ENCODE data around the gene UNC119B.

Gene UNC119B

DNA sequence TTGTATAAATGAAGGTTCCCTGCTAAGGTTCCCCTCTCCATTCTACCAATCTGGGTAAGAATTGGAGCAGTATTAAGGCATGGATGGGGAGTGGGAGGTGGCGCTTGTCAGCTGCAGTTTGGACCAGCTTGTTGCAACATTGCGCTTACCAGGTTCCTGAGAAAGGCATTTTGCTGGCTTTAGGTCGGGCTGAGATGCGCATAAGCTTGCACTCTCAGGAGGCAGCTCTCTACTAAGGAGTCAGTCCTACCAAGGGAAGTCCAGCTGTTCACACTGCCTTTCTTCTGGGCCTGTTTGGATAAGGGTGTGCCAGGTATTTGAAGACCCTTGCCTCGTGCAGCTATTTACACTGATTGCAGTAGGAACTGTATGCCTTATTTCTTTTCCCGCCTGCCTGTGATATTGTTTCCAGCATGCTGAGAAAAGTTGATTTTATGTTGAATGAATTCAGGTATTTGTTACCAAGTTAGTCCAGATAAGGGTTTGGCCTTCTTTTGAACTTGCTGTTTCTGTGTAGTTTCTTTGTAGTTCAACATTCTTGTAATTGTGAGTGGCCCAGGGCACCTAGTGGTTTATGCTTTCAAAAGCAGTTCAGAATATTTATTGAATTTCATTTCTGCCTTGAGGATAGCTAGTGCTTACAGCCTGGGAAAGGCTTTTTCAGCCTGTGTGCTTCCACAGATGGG is 20.7 kb upstream of the UNC119B start:
- DNase-seq (ENCODE audit: low read depth): no peak
- H3K4me3 ChIP-seq (ENCODE audit: low read length): peak overlapping the region; percentile 74
- TF ChIP-seq, protein P1, sequence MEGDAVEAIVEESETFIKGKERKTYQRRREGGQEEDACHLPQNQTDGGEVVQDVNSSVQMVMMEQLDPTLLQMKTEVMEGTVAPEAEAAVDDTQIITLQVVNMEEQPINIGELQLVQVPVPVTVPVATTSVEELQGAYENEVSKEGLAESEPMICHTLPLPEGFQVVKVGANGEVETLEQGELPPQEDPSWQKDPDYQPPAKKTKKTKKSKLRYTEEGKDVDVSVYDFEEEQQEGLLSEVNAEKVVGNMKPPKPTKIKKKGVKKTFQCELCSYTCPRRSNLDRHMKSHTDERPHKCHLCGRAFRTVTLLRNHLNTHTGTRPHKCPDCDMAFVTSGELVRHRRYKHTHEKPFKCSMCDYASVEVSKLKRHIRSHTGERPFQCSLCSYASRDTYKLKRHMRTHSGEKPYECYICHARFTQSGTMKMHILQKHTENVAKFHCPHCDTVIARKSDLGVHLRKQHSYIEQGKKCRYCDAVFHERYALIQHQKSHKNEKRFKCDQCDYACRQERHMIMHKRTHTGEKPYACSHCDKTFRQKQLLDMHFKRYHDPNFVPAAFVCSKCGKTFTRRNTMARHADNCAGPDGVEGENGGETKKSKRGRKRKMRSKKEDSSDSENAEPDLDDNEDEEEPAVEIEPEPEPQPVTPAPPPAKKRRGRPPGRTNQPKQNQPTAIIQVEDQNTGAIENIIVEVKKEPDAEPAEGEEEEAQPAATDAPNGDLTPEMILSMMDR (conservative IDR thresholded peaks at IDR 0.05; ENCODE audit: low read length): no peak

DNA sequence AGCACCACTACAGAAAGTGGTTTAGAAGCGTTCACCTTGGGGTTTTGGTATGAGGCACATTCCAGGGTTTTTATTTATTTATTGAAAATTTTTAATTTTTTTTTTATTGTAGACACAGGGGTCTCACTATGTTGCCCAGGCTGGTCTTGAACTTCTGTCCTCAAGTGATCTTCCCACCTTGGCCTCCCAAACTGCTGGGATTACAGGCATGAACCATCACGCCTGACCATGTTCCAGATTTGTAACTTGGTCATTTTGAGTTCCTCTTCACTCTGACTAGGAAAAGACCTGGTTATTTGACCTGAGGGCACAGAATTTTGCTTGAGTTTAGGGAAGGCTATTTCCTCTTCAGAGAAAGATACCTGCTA is 20.2 kb upstream of the UNC119B start:
- no peak for DNase-seq (ENCODE audit: low read depth)
- no peak overlapping the region for H3K4me3 ChIP-seq (ENCODE audit: low read length)
- TF ChIP-seq, protein P1 (conservative IDR thresholded peaks at IDR 0.05; ENCODE audit: low read length): no peak

DNA sequence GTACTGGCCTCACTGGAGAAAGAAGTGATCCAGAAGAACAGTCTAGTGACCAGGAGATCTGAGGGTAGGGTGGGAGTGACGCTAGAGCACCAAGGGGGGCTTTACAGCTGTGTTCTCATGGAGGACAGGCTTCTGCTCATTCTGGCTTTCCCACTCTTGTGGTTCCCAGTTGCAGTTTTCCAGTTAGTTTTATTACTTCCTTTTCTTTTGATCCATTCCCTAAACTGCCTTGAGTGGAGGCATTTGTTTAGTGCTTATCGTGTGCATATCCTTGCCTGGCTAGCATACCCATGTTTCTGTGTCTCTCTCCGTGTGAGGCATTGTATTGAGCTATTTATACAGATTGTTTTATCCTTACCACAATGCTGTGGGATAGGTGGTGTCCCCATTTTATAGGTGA is 19.3 kb upstream of the UNC119B start:
- no peak overlapping the region for H3K4me3 ChIP-seq (ENCODE audit: low read length)
- TF ChIP-seq, protein P1 (conservative IDR thresholded peaks at IDR 0.05; ENCODE audit: low read length): no peak
- no peak for DNase-seq (ENCODE audit: low read depth)

DNA sequence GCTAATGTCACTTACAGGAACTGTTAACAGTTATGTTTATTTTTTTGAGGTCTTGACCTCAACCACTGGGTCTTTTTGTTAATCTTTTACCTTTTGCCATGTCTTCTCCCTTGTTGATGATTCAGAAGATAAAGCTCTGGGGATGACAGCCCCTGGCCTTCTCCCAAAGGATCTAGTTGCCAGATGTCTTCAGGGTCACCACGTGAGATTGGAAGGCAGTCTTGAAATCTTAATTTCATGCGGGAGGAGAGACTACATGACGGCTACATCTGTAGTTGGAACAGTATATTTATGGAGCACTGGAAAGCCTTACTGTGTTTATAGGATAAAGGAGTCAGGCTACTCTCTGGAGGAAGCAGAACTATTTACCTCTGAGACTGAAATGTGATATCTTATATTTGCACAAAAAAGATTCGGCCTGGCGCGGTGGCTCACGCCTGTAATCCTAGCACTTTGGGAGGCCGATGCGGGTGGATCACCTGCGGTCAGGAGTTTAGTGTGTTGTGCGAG is 17.7 kb upstream of the UNC119B start:
- TF ChIP-seq, protein P1 (conservative IDR thresholded peaks at IDR 0.05; ENCODE audit: low read length): no peak
- peak; percentile 25 for DNase-seq (ENCODE audit: low read depth)
- no peak overlapping the region for H3K4me3 ChIP-seq (ENCODE audit: low read length)

DNA sequence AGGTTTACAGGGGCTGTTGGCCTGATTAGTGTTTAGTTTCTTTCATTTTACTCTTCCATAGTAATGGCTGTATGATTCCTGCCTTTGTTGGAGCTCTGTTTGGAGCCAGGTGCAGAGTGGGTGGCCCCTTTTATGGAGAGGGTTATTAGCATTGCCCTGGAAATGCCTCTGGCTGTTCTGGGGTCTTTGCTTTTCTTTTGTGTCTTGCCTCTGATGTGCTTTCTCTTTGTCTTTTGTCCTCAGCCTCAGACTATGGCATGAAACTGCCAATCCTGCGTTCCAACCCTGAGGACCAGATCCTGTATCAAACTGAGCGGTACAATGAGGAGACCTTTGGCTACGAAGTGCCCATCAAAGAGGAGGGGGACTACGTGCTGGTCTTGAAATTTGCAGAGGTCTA is 16.4 kb upstream of the UNC119B start:
- DNase-seq (ENCODE audit: low read depth): no peak
- TF ChIP-seq, protein P1 (conservative IDR thresholded peaks at IDR 0.05; ENCODE audit: low read length): no peak
- no peak overlapping the region for H3K4me3 ChIP-seq (ENCODE audit: low read length)

DNA sequence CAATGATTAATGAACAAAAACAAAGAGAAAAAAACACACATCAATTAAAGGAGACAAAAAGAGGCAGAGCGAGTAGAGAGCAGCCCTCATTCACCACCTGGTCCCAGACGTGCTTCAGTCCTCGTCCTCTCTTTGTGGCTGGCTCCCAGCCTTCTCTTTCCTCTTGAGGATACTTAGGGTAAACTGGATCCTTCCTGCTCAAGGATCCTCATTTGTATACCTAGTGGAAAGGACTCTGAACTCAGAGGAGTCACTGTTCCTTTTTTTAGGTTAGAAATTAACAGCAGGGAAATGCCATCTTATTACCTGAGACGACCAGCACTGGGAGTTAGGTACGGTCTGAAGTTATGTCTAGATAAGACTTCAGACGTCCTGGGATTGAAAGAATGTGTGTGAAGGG is 13.6 kb upstream of the UNC119B start:
- TF ChIP-seq, protein P1 (conservative IDR thresholded peaks at IDR 0.05; ENCODE audit: low read length): no peak
- H3K4me3 ChIP-seq (ENCODE audit: low read length): no peak overlapping the region
- no peak for DNase-seq (ENCODE audit: low read depth)

DNA sequence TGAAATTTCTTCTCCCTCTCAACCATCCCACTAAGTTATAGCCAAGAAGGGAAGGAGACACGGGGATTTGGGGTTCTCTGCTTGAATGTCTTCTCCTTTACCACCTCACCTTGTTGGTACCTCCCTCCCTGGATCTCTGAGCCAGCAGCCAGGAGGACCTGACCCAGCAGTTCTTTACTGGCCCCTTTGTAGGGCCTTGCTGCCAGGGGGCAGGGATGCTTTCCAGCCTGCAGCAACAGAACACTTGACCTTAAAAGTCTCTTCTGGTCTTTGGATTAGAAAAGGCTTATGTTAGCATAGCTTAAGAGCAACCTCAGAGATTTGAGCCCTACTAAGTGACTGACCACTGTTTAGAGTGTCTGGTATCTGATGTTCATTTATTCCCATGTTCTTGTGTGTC is 12.9 kb upstream of the UNC119B start:
- TF ChIP-seq, protein P1 (conservative IDR thresholded peaks at IDR 0.05; ENCODE audit: low read length): no peak
- DNase-seq (ENCODE audit: low read depth): no peak
- H3K4me3 ChIP-seq (ENCODE audit: low read length): no peak overlapping the region

Data from AG10803 (cell line).